Measurements from ENCODE around the gene TUT7.

DNA sequence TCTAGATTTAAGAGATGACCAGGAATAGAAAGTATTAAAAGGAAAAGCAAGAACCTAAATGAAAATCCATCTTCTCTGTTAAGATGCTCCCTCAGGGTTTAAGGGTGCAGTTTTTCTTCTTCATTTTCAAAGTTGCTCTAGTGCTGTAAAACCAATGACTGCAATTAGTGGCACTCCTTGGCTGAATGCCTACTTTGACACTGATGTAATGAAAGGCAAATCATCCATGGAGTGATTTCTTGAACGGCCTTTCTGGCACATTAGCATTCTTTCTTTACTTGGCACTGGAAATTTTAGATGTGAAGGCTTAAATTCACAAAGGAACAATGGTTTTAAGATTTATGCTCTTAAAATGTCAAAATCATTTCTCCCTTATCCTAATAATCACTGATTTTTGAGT, 52.5 kb downstream of the TUT7 start:
- TF ChIP-seq, protein P1, sequence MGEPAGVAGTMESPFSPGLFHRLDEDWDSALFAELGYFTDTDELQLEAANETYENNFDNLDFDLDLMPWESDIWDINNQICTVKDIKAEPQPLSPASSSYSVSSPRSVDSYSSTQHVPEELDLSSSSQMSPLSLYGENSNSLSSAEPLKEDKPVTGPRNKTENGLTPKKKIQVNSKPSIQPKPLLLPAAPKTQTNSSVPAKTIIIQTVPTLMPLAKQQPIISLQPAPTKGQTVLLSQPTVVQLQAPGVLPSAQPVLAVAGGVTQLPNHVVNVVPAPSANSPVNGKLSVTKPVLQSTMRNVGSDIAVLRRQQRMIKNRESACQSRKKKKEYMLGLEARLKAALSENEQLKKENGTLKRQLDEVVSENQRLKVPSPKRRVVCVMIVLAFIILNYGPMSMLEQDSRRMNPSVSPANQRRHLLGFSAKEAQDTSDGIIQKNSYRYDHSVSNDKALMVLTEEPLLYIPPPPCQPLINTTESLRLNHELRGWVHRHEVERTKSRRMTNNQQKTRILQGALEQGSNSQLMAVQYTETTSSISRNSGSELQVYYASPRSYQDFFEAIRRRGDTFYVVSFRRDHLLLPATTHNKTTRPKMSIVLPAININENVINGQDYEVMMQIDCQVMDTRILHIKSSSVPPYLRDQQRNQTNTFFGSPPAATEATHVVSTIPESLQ (CRISPR knock-in tag; IDR thresholded peaks at IDR 0.05) = no peak
- TF ChIP-seq NR2C2 (CRISPR knock-in tag; IDR thresholded peaks at IDR 0.05) = no peak
